Stomach smooth muscle (tissue), 2 donors: Measurements from ENCODE around the gene ADRA2C.
A peak's percentile ranks its signal among the peaks of the same experiment; 100 is the strongest.

ENCODE experiments used
- H3K27ac ChIP-seq: one replicate; pipeline ENCODE4 v1.7.0; 2013; ENCODE audit warnings: mild to moderate bottlenecking, low read length, inconsistent platforms
- H3K27me3 ChIP-seq, 2 donors: one replicate each; pipeline ENCODE4 v1.7.0; 2013; ENCODE audit warnings: low read length in 2 of 2; ENCODE audit not compliant: insufficient read depth in 2 of 2, control insufficient read depth in 1 of 2
- H3K36me3 ChIP-seq, 2 donors: one replicate each; pipeline ENCODE4 v1.7.0; 2013; ENCODE audit warnings: low read length in 2 of 2; ENCODE audit not compliant: control insufficient read depth in 2 of 2, insufficient read depth in 2 of 2
- H3K4me1 ChIP-seq: one replicate; pipeline ENCODE4 v1.7.0; 2013; ENCODE audit warnings: low read length; ENCODE audit not compliant: control insufficient read depth, insufficient read depth
- H3K4me3 ChIP-seq, 2 donors: one replicate each; pipeline ENCODE4 v1.7.0; 2013; ENCODE audit warnings: low read length in 2 of 2
- H3K9ac ChIP-seq, 2 donors: one replicate each; pipeline ENCODE4 v1.7.0; 2013; ENCODE audit warnings: low read length in 2 of 2, mild to moderate bottlenecking in 1 of 2
- H3K9me3 ChIP-seq, 2 donors: one replicate each; pipeline ENCODE4 v1.7.0; 2013; ENCODE audit warnings: low read length in 2 of 2; ENCODE audit not compliant: control insufficient read depth in 2 of 2
- donor health status: healthy.
- donor health status: Pancreatic carcinoma.

ADRA2C gene

DNA sequence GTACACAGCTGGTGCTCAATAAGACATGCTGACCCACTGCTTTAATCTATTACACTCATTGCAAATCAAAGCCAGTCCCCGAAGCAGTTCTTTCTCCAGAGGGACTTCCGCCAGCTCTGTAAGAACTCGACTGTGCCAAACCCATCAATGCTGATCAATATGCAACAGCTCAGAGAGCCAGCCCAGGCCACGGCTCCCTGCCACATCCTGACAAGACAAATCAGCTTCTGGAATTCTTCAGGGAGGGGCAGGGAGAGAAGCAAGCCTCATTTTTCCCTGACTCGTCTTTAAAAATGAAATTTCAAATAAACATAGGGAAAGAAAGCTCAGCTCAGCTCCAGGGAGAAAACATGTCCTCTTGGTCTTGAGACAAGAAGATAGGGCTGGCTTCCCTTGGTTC is 5.3 kb upstream of the ADRA2C start:
- Histone ChIP-seq H3K36me3 (no peaks in the 10 kb centered on the region), H3K27ac (no peak overlapping the region), H3K27me3 (peaks cover 0 to 9% of the 10 kb centered on the region in 2 donors), H3K9ac (no peak overlapping the region), H3K4me3 (no peak overlapping the region), H3K9me3 (peaks cover 0 to 9% of the 10 kb centered on the region in 2 donors), H3K4me1 (peaks cover 12% of the 10 kb centered on the region)

GRCh38 chr4:3762264-3762663 is 3.9 kb upstream of the ADRA2C start:
- Histone ChIP-seq H3K27ac (no peak overlapping the region), H3K4me1 (peaks cover 18% of the 10 kb centered on the region), H3K9ac (no peak overlapping the region), H3K27me3 (peaks cover 3 to 9% of the 10 kb centered on the region in 2 donors), H3K4me3 (no peak overlapping the region), H3K9me3 (peaks cover 0 to 2% of the 10 kb centered on the region in 2 donors), H3K36me3 (no peaks in the 10 kb centered on the region)

GRCh38 chr4:3762753-3763549 is 3.2 kb upstream of the ADRA2C start:
- Histone ChIP-seq H3K4me3 (no peak overlapping the region), H3K4me1 (peaks cover 20% of the 10 kb centered on the region), H3K9ac (no peak overlapping the region), H3K9me3 (no peaks in the 10 kb centered on the region), H3K27ac (no peak overlapping the region), H3K36me3 (no peaks in the 10 kb centered on the region), H3K27me3 (peaks cover 7 to 8% of the 10 kb centered on the region in 2 donors)

GRCh38 chr4:3765271-3766035 is 732 bp upstream of the ADRA2C start:
- H3K27me3 ChIP-seq, result peaks cover 26 to 33% of the 10 kb centered on the region in 2 donors
- no peaks in the 10 kb centered on the region for H3K9me3 ChIP-seq
- H3K36me3 ChIP-seq, result no peaks in the 10 kb centered on the region
- H3K4me3 ChIP-seq, result peak overlapping the region; percentile 59 to 73
- H3K27ac ChIP-seq, result no peak overlapping the region
- peaks cover 20% of the 10 kb centered on the region for H3K4me1 ChIP-seq
- no peak overlapping the region for H3K9ac ChIP-seq

DNA sequence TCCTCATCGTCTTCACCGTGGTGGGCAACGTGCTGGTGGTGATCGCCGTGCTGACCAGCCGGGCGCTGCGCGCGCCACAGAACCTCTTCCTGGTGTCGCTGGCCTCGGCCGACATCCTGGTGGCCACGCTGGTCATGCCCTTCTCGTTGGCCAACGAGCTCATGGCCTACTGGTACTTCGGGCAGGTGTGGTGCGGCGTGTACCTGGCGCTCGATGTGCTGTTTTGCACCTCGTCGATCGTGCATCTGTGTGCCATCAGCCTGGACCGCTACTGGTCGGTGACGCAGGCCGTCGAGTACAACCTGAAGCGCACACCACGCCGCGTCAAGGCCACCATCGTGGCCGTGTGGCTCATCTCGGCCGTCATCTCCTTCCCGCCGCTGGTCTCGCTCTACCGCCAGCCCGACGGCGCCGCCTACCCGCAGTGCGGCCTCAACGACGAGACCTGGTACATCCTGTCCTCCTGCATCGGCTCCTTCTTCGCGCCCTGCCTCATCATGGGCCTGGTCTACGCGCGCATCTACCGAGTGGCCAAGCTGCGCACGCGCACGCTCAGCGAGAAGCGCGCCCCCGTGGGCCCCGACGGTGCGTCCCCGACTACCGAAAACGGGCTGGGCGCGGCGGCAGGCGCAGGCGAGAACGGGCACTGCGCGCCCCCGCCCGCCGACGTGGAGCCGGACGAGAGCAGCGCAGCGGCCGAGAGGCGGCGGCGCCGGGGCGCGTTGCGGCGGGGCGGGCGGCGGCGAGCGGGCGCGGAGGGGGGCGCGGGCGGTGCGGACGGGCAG is 792 bp downstream of the ADRA2C start:
- peak overlapping the region; percentile 36 to 61 for H3K4me3 ChIP-seq
- H3K4me1 ChIP-seq, result peaks cover 20% of the 10 kb centered on the region
- no peak overlapping the region for H3K9ac ChIP-seq
- peaks cover 31 to 48% of the 10 kb centered on the region in 2 donors for H3K27me3 ChIP-seq
- no peak overlapping the region for H3K27ac ChIP-seq
- H3K9me3 ChIP-seq, result no peaks in the 10 kb centered on the region
- H3K36me3 ChIP-seq, result no peaks in the 10 kb centered on the region

GRCh38 chr4:3767570-3768288 is 1.5 kb downstream of the ADRA2C start:
- H3K4me3 ChIP-seq, result no peak overlapping the region
- no peak overlapping the region for H3K27ac ChIP-seq

DNA sequence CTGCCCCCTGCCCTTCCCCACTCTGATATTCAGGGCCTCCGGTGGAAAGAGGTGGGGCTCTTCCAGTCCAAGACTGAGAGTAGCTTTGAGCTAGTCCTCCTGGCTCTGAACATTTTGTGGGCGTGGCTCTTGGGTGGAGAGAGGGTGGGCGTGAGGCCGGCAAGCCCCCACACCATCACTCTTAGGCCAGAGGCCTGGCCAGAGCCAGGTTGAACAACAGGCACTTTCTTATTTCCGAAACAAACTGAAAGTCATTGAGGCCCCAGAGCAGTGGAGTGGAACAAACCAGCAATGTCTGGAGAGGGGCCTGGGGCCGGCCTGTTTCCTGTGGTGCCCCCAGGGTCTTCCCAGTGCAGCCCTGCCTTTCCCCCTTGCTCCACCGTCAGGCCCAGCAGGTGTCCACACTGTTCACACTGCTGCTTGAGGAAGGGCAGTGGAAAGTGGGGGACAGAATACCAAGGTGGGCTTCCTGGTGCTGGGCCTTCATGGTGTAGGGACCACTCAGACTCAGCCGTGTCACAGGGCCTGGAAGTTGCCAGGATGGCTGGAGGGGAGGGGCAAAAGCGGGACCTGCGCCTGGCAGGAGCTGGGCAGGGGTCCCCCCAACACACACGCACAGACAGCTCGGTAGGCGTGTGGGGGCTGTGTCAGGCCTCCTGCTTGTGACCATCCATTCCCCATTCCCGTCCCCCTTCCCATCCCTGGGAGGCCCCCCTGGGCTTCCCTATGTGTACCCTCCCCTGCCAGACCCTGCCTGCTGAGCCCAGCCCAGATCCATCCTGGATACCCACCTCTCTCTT is 2.9 kb downstream of the ADRA2C start:
- H3K27ac ChIP-seq, result no peak overlapping the region
- H3K9me3 ChIP-seq, result no peaks in the 10 kb centered on the region
- H3K27me3 ChIP-seq, result peaks cover 36 to 54% of the 10 kb centered on the region in 2 donors
- H3K36me3 ChIP-seq, result no peaks in the 10 kb centered on the region
- peaks cover 18% of the 10 kb centered on the region for H3K4me1 ChIP-seq
- H3K4me3 ChIP-seq, result no peak overlapping the region
- H3K9ac ChIP-seq, result no peak overlapping the region

More at GRCh38 chr4:3767570-3768288, 1.5 kb downstream of the ADRA2C start:
- no peaks in the 10 kb centered on the region for H3K36me3 ChIP-seq
- no peak overlapping the region for H3K9ac ChIP-seq
- no peaks in the 10 kb centered on the region for H3K9me3 ChIP-seq
- peaks cover 20% of the 10 kb centered on the region for H3K4me1 ChIP-seq
- H3K27me3 ChIP-seq, result peaks cover 33 to 50% of the 10 kb centered on the region in 2 donors

DNA sequence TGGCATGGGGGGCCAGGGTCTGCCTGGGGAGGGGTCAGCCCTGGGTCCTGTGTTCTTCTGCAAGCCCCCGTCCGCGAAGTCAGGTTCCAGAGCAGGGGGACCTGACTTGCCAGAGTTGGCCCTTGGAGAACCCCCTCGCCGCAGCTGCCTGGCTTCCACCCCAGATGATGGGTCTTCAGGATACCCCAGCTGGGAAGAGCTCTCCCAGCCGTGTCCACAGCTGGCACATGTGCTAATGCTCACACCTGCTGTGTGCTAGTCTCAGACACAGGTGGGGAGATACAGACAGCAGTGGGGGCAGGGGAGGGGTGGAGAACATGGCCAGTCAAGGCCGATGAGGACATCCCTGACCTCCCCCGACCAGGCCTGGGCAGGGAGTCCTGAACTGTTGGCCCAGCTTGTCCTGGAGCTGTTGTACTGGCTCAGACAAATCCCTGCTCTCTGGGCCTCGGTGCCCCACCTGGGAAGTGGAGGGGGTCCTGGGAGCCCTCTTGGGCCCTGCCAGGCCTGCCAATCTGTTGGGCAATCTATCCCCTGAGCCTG is 3.5 kb downstream of the ADRA2C start:
- Histone ChIP-seq H3K27ac (no peak overlapping the region), H3K36me3 (no peaks in the 10 kb centered on the region), H3K9ac (no peak overlapping the region), H3K4me3 (no peak overlapping the region), H3K27me3 (peaks cover 34 to 58% of the 10 kb centered on the region in 2 donors), H3K9me3 (no peaks in the 10 kb centered on the region), H3K4me1 (peaks cover 18% of the 10 kb centered on the region)

GRCh38 chr4:3770323-3771163 is 4.4 kb downstream of the ADRA2C start:
- Histone ChIP-seq H3K27me3 (peaks cover 33 to 58% of the 10 kb centered on the region in 2 donors), H3K27ac (no peak overlapping the region), H3K9ac (no peak overlapping the region), H3K4me3 (no peak overlapping the region), H3K36me3 (no peaks in the 10 kb centered on the region), H3K4me1 (peaks cover 11% of the 10 kb centered on the region), H3K9me3 (no peaks in the 10 kb centered on the region)
